Stimulated activated CD4-positive, alpha-beta T cell treated with anti-CD3 and anti-CD28 coated beads, Interleukin-15, amount 100 ng/mL, for 1 hour (primary cell): Measurements from ENCODE around the gene ADAMTSL5.
A peak's percentile ranks its signal among the peaks of the same experiment; 100 is the strongest.
"Not testable (repeated sequence)": the region's sequence is repeated elsewhere in the genome, so short reads cannot be mapped to it uniquely, and the experiment has no call there.

Experiments used
- DNase-seq, 2 donors: peaks; one replicate each; pipeline ENCODE4 v3.0.0-alpha.2; 2020; ENCODE audit warnings: low read depth in 1 of 2, low spot score in 1 of 2

ADAMTSL5 gene, protein sequence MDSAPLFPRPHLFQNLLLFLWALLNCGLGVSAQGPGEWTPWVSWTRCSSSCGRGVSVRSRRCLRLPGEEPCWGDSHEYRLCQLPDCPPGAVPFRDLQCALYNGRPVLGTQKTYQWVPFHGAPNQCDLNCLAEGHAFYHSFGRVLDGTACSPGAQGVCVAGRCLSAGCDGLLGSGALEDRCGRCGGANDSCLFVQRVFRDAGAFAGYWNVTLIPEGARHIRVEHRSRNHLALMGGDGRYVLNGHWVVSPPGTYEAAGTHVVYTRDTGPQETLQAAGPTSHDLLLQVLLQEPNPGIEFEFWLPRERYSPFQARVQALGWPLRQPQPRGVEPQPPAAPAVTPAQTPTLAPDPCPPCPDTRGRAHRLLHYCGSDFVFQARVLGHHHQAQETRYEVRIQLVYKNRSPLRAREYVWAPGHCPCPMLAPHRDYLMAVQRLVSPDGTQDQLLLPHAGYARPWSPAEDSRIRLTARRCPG

DNA sequence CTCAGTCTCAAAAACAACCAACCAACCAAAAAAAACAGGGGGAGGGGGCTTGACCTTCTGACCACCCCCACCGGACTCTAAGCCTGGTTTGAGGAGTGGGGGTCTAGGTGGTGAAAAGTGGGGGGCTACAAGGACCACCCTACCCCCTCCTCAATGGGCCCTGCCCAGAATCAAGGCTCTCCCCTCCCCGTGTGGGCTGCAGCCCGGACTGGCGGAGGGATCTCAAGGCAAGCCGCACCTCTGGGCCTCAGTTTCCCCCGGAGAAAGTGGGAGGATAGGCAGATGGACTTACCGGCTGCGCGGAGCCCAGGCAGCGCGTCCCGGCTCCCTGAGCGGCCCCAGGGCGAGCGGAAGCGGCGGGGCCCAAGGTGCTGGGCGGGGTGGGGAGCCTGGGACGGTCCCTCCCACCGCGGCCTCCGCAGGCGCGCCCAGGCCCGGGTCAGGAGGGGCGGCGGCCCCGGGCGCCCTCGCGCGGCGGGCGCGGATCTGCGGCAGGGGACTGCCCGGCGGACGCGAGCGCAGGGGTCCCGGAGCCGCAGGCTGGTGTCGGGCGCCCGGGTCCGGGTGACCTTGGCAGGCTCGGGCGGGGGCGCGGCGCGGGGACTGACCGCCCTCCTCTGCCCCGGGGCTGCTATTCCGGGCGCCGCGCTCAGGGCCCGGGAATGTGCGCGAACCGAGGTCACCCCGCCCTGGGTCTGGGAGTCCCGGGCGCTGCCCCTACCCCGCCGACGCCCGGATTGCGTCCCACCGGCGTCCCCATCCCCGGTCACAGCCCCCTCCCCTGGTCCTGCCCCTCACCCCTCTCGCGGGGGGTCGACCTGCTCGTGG lies at the start of gene ADAMTSL5:
TSS of gene ADAMTSL5 (minus strand) at position 349 of the 828 bp plus-strand sequence. CDS start 2,076 bp downstream, outside the sequence.
- DNase-seq: peak; percentile 38 to 52

DNA sequence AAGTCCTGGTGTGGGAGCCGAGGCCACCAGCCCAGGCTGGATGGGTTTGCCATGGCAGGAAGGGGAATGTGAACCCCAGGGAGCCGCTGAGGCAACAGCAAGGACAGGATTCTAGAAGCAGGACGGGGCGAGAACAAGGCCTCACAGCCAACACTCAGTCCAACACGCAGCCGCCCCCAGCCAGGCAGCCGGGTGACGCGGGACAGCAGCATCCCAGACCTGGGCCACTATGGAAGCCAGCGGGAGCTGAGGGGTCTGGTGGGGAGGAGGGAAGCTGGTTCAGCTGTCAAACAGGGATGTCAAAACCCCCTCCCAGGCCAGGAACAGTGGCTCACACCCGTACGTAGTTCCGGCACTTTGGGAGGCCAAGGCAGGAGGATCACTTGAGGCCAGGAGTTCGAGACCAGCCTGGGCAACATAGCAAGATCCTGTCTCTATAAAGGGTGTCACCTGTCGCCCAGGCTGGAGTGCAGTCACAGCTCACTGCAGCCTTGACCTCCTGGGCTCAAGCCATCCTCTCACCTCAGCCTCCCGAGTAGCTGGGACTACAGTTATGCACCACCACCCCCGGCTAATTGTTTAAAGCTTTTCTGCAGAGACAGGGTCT lies 48.5 kb upstream of the ADAMTSL5 start:
- no peak for DNase-seq

DNA sequence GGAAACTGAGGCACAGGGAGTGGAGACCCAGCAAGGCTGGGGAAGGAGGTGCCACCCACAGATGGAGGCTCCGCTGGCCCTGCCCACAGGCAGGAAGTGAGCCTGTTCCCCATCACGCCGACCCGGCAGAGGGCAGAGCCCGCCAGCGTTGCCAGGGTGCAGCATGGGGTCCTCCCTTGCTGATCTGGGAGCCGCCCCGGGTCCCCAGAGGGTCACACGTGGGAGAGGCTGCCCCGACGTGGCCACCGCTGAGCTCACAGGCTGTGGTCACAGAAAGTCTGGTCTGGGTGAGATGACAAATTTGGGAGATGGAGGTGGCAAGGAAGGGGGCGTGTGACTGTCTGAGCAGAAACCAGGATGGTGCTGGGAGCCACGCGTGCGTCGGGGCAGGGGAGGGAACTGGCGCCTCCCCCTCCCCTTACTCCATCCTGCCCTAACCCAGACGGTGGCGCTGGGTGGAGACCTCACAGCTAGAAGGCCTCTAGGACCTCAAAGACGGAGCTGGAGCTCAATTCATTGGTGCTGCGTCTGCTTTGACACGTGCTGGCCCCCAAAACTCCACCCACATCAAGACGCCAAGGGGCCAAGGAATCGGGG lies 47.6 kb upstream of the ADAMTSL5 start:
- DNase-seq: no peak

DNA sequence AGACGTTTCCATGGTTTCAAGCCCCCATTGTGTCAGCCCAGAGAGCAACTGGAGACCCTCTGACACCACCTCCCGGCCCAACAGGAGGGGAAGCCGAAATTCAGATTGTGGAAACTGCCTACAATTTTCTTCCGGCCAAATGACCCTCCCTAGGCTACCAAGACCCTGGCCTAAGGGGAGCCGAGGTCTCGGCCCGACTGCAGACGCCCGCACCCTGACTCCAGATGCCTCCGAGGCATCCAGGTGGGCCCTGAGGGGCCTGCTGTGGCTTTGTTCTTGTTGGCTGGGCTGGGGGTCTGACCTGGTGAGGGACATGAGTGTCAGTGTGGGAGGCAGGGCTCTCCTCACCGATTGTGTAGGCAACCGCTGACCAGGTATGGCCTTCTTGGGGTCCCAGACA lies 45.7 kb upstream of the ADAMTSL5 start:
- DNase-seq: no peak

DNA sequence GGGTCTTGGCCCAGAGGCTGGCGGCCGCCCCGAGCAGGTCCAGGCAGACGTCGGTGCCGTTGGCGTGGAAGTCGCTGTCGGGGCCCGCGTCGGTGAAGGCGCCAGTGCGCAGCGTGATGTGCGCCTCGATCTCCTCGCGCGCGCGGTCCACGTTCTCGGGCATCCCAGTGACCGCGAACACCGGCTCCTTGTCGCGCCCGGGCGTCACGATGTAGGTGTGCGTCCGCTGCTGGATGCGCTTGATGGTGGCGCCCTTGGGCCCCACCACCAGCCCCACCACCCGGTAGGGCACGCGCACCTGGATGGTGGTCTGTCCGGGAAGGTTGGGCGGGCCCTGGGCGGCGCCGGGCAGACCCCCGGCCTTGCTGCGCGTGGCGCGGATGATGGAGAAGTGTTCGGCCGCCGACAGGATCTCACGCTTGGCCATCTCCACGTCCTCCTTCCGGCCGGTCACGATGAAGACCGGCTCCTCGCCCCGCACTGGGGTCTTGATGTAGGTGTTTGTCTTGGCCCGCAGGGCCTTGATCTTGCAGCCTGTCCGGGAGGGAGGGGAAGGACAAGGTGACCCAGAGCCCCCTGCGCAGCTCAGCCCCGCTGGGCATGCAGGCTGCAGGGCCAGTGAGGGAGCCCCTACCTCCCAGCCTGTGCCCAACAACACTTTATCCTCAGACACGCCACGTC lies 43.7 kb upstream of the ADAMTSL5 start:
- no peak for DNase-seq

DNA sequence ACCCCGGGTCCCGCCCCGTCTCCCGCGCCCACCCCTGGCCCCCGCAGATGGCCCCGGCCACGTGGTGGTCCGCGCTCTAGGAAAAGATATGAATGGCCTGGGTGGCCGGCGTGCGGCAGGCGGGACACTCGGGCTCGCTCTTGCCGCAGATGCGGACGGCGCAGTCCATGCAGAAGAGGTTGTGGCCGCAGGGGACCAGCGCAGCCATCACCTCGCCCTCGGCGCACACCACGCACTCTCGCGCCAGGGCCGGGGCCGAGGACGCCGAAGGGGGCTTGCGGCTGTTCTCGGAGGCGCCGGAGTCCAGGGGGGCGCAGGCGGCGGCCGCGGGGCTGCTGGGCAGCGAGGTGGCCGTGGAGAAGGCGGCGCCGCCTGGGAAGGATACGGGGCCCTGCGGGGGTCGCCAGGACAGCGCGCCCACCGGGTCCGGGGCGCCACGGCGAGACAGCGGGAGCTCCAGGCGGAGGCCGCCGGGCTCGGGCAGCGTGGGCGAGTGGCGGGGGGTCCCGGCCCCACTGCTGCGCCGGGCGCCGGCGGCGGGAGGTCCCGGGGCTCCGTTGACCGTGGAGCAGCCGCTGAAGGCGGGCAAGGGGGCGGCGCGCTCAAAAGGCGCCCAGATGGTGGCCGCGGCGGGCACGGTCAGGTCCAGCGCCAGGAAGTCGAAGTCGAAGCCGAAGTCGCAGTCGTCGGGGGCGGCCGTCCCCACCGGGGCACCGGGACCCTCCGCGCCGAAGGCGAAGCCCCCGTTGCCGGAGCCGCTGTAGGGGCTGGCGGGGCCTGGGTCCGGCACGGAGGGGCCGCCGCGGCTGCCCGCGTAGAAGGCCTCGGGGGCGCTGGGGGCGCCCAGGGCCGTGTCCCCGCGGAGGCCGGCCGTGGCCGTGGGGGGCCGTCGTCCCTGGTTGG lies 42.9 kb upstream of the ADAMTSL5 start:
- DNase-seq: no peak

DNA sequence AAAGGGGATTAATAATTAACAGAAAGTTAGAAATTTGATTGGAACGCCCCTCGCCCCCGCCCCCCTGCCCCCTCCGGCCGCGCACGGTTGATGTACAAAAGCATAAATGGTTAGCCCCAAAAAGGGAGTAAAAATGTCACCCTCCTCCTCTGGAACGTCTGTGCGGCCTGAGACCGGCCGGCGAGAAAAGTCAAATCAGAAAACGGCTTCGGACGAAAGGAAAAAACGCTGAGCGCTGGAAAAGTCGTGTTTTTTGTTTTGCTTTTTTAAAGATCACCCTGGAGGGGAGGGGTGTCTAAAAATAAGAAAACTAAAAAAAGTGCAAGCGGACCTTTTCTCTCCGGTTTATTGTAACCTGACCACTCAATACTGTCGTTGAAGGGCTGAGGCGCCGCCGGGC lies 42.1 kb upstream of the ADAMTSL5 start:
- DNase-seq: no peak

DNA sequence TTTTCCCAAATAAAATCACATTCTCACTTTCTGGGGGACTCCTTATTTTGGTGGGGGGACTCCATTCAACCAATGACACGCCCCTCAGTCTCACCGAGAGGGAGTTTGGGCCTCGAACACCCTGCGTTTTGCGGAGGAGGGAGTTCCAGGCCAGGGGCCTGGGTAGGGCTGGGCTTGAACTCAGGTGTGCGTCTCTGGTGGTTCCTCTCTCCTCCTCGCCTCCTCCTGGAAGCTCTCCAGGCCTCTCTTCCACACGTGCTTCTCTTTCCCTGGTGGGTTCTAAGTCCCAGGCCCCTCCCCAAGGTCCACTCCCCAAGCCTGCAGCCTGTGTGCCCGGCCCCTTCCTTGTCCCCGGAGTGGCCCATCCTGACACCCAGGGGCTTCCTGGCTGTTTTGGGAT lies 40.6 kb upstream of the ADAMTSL5 start:
- DNase-seq: no peak

DNA sequence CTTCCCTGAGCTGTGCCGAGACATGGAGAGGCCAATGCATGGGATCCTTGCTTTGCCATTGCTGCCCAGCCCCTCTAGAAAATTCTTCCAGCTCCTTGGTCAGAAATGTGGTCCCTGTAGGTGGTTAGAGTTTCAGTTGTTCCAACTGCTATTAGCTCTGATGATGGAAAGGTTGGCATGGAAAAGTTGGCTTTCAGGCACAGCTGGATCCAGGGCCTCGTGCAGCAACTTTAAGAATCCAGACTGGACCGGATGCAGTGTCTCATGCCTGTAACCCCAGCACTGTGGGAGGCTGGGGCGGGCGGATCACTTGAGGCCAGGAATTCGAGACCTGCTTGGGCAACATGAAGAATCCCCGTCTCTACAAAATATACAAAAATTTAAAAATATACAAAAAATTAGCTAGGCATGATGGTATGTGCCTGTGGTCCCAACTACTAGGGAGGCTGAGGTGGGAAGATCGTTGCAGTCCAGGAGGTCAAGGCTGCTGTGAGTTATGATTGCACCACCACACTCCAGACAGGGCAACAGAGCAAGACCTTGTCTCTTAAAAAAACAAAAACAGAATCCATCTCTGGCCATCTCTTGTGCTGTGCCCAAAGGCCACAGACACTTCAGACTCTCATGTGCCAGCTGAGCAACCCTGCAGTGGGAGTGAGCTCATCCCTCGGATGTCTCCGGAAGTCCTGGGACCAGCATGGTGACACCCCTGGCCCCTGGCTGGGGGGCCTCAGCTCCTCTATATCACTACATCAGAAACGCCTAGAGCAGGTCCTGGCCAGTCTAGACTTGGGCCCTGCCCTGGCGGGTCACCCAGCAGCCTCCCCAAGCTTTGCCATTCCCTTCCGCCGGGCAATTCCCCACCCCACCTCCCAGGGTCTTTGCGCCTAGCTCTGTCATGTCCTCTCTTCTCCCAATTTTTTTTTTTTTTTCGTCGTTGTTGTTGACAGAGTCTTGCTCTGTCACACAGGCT lies 38.5 kb upstream of the ADAMTSL5 start:
- no peak for DNase-seq

DNA sequence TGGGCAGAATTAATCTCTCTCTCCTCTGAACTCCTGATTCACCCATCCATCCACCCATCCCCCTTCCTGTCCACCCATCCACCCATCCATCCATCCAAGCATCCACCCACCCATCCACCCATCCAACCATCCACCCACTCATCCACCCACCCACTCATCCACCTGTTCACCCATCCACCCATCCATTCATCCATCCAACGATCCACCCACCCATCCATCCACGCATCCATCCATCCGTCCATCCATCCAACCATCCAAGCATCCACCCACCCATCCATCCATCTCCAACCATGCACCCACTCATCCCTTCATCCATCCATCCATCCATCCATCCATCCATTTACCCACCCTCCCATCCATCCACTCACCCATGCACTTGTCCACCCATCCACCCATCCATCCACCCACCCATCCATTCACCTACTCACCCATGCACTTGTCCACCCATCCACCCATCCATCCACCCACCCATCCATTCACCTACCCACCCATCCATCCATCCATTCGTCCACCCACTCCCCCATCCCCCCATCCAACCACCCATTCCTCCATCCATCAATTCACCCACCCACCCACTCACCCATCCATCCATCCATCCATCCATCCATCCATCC lies 36.6 kb upstream of the ADAMTSL5 start:
- DNase-seq: no peak

DNA sequence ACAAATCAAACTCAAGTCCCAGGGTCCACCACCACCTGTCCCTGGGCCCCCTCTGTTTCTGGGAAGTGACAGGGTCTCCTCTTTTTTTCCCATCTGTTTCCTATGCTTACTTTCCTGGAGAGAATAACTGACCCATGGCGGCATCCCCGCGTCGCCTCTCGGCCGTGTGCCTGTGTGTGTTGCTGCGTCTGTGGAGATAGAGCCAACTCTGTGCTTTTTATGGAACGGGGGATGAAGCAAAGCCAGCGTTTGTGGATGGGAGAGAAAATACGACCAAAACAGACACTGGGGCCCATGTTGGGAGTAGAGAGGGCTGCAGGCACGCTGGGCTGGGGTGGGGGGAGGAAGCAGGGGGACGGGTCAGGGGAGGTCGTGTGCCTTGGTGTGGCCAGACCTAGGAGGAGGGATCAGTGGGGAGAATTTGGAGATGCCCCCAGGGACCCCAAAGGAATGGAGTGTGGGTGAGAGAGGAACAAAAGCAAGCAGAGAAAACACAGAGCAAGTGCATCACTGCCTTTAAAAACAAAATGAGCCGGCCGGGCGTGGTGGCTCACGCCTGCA lies 27.6 kb upstream of the ADAMTSL5 start:
- DNase-seq: no peak

DNA sequence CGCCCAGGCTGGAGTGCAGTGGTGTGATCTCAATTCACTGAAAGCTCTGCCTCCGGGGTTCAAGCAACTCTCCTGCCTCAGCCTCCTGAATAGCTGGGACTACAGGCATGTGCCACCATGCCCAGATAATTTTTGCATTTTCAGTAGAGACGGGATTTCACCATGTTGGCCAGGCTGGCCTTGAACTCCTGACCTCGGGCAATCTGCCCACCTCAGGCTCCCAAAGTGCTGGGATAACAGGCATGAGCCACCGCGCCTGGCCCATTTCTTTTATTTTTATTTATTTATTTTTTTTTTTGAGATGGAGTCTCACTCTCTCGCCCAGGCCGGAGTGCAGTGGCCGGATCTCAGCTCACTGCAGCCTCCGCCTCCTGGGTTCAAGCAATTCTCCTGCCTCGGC lies 26.9 kb upstream of the ADAMTSL5 start:
- not testable (repeated sequence) for DNase-seq

DNA sequence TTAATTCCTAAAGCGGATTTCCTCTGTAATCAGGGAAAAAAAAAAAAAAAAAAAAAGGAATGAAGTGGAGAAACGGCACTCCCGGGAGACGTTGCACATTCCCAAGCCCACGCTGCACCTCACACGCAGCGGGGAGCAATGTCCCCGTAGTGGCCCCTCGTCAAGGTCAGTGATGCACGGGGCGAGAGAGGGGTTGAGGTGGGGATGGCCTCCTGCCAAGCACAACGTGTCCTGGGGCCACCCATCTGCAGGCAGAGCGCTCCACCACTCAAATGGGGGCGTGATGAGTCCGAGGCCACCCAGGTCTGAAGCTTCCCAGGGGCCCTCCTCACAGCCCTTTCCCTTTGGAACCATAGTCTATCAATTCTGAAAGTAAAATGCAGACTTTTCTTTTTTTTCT lies 26.2 kb upstream of the ADAMTSL5 start:
- DNase-seq: no peak

DNA sequence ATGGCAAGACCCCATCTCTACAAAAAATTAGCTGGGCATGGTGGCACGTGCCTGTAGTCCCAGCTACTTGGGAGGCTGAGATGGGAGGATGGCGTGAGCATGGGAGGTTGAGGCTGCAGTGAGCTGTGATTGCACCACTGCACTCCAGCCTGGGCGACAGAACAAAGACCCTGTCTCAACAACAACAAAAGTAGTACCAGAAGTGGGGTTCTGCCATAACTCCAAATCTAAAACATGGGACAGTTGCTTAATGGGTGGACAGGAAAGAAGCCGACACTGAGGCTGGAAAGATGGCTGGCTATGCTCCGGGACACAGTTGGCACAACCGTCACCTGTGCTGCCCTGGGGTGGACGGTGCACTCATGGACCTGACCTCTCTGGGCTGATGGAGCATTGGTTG lies 22.9 kb upstream of the ADAMTSL5 start:
- not testable (repeated sequence) for DNase-seq

DNA sequence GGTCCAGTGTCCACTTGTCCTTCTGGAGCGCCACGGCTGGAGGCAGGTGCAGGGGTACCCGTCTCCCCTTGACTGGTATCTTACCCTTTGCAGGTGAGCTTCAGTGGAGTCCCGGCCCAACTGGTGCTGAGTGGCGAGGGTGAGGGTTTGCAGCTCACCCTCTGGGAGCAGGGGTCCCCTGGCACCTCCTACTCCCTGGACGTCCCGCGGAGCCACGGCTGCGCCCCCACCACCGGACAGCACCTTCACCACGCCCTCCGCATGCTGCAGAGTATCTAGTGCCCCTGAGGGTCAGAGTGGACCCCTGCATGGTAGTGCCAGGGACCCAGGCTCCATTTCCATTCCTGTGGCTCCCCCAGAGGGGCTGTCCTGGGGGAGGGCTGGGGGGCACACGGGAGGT lies 22.2 kb upstream of the ADAMTSL5 start:
- no peak for DNase-seq

DNA sequence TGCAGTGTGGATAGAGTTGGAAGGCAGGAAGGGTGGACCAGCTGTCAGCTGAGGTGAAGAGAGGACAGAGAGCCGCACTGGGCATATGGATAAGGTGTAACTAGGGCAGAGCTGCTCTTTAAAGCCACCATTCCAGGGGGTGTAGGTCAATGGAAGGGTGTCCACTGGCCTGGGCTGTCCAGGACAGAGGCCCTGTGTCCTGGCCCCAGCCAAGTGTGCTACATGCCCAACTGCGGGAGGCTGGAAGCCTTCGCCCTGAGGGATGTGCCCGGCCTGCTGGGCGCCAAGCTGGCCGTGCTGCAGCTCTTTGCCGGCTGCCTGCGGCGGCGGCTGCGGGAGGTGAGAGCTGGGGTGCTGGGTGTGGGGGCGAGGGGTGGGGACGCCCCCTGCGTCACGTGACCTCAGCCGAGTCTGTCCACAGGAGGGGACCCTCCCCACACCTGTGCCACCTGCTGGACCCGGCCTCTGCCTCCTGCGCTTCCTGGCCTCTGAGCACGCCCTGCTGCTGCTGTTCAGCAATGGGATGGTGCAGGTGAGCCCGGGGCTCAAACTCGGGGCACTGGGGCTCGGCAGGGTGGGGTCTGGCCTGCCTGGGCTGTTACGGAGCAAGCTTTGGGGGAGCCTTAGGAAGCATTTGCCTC lies 20.8 kb upstream of the ADAMTSL5 start:
- no peak for DNase-seq

DNA sequence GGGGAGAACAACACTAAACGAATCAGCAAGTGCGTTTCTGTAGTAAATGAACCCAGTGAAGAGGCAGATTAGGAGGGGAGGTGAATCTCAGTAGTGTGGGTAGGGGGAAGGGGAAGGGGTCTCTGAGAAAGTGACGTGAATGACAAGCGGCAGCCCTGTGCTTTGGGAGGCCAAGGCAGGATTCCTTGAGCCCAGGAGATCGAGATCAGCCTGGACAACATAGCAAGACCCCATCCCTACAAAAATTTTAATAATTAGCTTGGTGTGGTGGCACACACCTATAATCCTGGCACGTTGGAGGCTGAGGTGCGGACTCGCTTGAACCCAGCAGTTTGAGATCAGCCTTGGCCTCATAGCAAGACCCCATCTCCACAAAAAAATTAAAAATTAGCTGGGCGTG lies 19.2 kb upstream of the ADAMTSL5 start:
- no peak for DNase-seq
